Left lung (tissue), 10 donors: Measurements from ENCODE around the gene ANXA3. TPM values are rescaled to one million over a fixed set of nuclear protein-coding genes. Genes with fewer than 3 reads are reported as not detected.

Experiments
- ATAC-seq: fragments of 200-7000 bp; cut with Tn5 transposase; one replicate; pipeline ENCODE4 v1.9.1; 2020; ENCODE audit warnings: moderate library complexity
- DNase-seq, 4 donors: peaks; one replicate each; pipeline ENCODE4 v3.0.0-alpha.2; 2013 to 2020
- H3K27ac ChIP-seq, 2 donors: fragments of 200-600 bp; sonication (generic) in 1 of 2; one replicate each; pipeline versions ENCODE4 v1.5.0 to v1.8.0; 2020 to 2021
- H3K27me3 ChIP-seq, 2 donors: fragments of 200-600 bp; sonication (generic) in 1 of 2; one replicate each; pipeline versions ENCODE4 v1.5.0 to v1.8.0; 2020 to 2021
- H3K36me3 ChIP-seq, 2 donors: fragments of 200-600 bp; sonication (generic) in 1 of 2; one replicate each; pipeline versions ENCODE4 v1.5.0 to v1.8.0; 2020 to 2021
- H3K4me1 ChIP-seq, 2 donors: fragments of 200-600 bp; one replicate each; pipeline ENCODE4 v1.8.0; 2021
- H3K4me3 ChIP-seq, 2 donors: fragments of 200-600 bp; sonication (generic) in 1 of 2; one replicate each; pipeline versions ENCODE4 v1.5.0 to v1.8.0; 2020 to 2021; ENCODE audit warnings: mild to moderate bottlenecking in 1 of 2
- H3K9me3 ChIP-seq, 2 donors: fragments of 200-600 bp; sonication (generic) in 1 of 2; one replicate each; pipeline versions ENCODE4 v1.5.0 to v1.8.0; 2020 to 2021
- CTCF ChIP-seq, 2 donors: fragments of 200-600 bp; sonication (generic) in 1 of 2; IDR thresholded peaks; one replicate each; pipeline versions ENCODE4 v1.5.0 to v1.8.0; 2021; ENCODE audit warnings: antibody characterized with exemption in 2 of 2
- intact Hi-C, 2 donors: fragments of 100-400 bp; cut with DNase I; formaldehyde crosslinking; loops; one replicate each; pipeline versions ENCODE4 v1.11.2 to v1.14.2; 2022
- polyA plus RNA-seq, 6 donors: library from polyadenylated mRNA; unstranded; fragments of 120-200 nt; gene quantifications; one replicate each; pipeline ENCODE4 v1.2.1, GENCODE V29; 2013; ENCODE audit not compliant: insufficient read length in 6 of 6
- total RNA-seq, 2 donors: library from RNA; stranded (reverse); fragmentation: NEBNext Ultra II Directional; extraction: Animal tissue kit (Norgen Biotek cat#: 25700); gene quantifications; one replicate each; pipeline ENCODE4 v1.2.1, GENCODE V29; 2021
- donor health status: DM: no; HTN: yes; CAD: no.
- donor health status: DM: no; HTN: no; CAD: no.

The ANXA3 gene
- total and polyA plus RNA-seq, 8 donors: 70.4 to 159 (median 112) TPM

GRCh38 chr4:78519962-78520361, 31.6 kb upstream of the ANXA3 start:
- TF ChIP-seq CTCF (IDR thresholded peaks at IDR 0.05): no peak
- no peak overlapping the region for H3K4me3 ChIP-seq
- ATAC-seq (no peak), DNase-seq (no peak)
- intact Hi-C loops: loop anchor here in 1 of 2 donors (10.0 kb wide), 1 partner anchor 555 kb away; no protein-coding TSS in a partner anchor
- no peaks in the 10 kb centered on the region for H3K27me3 ChIP-seq
- H3K36me3 ChIP-seq: no peaks in the 10 kb centered on the region
- H3K9me3 ChIP-seq: no peaks in the 10 kb centered on the region
- H3K4me1 ChIP-seq: peaks cover 0 to 12% of the 10 kb centered on the region in 2 donors
- H3K27ac ChIP-seq: no peak overlapping the region

GRCh38 chr4:78520808-78521226, 30.8 kb upstream of the ANXA3 start:
- ATAC-seq (no peak), DNase-seq (no peak)
- peaks cover 0 to 12% of the 10 kb centered on the region in 2 donors for H3K4me1 ChIP-seq
- no peak for TF ChIP-seq CTCF (IDR thresholded peaks at IDR 0.05)
- H3K27me3 ChIP-seq: no peaks in the 10 kb centered on the region
- no peaks in the 10 kb centered on the region for H3K36me3 ChIP-seq
- intact Hi-C loops: no loop called here
- no peak overlapping the region for H3K4me3 ChIP-seq
- H3K9me3 ChIP-seq: no peaks in the 10 kb centered on the region
- no peak overlapping the region for H3K27ac ChIP-seq

- intact Hi-C loops: no loop called here
- Histone ChIP-seq H3K27me3 (no peaks in the 10 kb centered on the region), H3K4me1 (peaks cover 0 to 12% of the 10 kb centered on the region in 2 donors), H3K4me3 (no peak overlapping the region), H3K36me3 (no peaks in the 10 kb centered on the region), H3K27ac (no peak overlapping the region), H3K9me3 (no peaks in the 10 kb centered on the region)
- no peak for DNase-seq
- no peak for ATAC-seq
- no peak for TF ChIP-seq CTCF (IDR thresholded peaks at IDR 0.05)
Measured at GRCh38 chr4:78524009-78524408, 27.6 kb upstream of the ANXA3 start.

GRCh38 chr4:78525559-78525958, 26.0 kb upstream of the ANXA3 start:
- intact Hi-C loops: no loop called here
- ATAC-seq: no peak
- no peak overlapping the region for H3K4me3 ChIP-seq

GRCh38 chr4:78527103-78527502, 24.5 kb upstream of the ANXA3 start:
- Histone ChIP-seq H3K9me3 (no peaks in the 10 kb centered on the region), H3K27ac (no peak overlapping the region), H3K4me3 (no peak overlapping the region), H3K27me3 (no peaks in the 10 kb centered on the region), H3K36me3 (no peaks in the 10 kb centered on the region), H3K4me1 (no peaks in the 10 kb centered on the region)
- ATAC-seq (no peak), DNase-seq (no peak)
- TF ChIP-seq CTCF (IDR thresholded peaks at IDR 0.05): no peak
- intact Hi-C loops: no loop called here

More at GRCh38 chr4:78525559-78525958, 26.0 kb upstream of the ANXA3 start:
- no peak overlapping the region for H3K27ac ChIP-seq
- no peak for DNase-seq
- H3K36me3 ChIP-seq: no peaks in the 10 kb centered on the region
- H3K9me3 ChIP-seq: no peaks in the 10 kb centered on the region
- no peak for TF ChIP-seq CTCF (IDR thresholded peaks at IDR 0.05)
- H3K4me1 ChIP-seq: no peaks in the 10 kb centered on the region
- H3K27me3 ChIP-seq: no peaks in the 10 kb centered on the region
